Measurements from ENCODE around the gene TCF4.

TCF4 gene

DNA sequence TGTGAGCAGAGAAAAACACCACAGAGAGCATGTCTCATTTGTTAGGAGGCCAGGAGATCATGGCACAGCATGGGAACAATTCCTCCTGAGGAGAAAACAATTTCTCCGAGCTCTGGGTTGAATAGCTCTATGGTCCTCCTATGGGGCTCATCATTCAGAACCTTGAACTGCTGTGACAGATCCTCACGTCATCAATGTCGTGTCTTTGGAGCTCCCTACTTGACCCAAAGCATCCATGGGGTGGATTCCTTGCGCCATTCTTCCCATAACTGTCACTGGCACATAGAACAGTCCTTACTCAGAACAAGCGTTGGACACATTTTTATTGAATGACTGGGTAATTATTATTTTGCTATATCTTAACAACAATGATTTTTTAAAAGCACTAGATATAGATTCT, 15.8 kb upstream of the TCF4 start:
- H3K4me3 Mint-ChIP-seq: no peak overlapping the region
- no peak overlapping the region for H3K27ac Mint-ChIP-seq
- H3K4me1 Mint-ChIP-seq (ENCODE audit: low read depth): peaks cover 6% of the 10 kb centered on the region
- intact Hi-C loops (cut with micrococcal nuclease): no loop called here
- no peaks in the 10 kb centered on the region for H3K9me3 Mint-ChIP-seq
- H3K36me3 Mint-ChIP-seq (ENCODE audit: low read depth): no peaks in the 10 kb centered on the region
- H3K27me3 Mint-ChIP-seq: no peaks in the 10 kb centered on the region

DNA sequence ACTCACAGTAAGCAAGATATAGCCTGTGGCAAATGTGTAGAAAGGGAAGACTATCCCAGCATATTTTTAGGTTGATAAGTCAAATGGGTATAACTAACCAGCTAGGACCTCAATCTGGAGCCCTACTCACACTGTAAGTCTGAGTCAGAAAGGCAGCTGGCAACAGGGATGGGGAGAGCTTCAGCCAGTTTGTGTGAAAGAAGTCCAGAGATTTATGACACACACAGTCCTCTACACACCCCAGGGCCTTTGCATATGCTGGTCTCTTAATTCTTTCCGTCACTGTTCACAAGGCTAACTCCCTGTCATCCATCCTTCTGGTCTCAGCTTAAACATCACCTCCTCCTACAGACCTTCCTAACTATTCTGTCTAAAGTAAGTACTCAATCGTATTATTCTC, 5.9 kb upstream of the TCF4 start:
- Mint-ChIP-seq H3K9me3 (peaks cover 9% of the 10 kb centered on the region), H3K4me3 (no peak overlapping the region), H3K36me3 (ENCODE audit: low read depth) (no peaks in the 10 kb centered on the region), H3K27ac (no peak overlapping the region), H3K4me1 (ENCODE audit: low read depth) (peaks cover 14% of the 10 kb centered on the region), H3K27me3 (no peaks in the 10 kb centered on the region)
- intact Hi-C loops (cut with micrococcal nuclease): no loop called here

DNA sequence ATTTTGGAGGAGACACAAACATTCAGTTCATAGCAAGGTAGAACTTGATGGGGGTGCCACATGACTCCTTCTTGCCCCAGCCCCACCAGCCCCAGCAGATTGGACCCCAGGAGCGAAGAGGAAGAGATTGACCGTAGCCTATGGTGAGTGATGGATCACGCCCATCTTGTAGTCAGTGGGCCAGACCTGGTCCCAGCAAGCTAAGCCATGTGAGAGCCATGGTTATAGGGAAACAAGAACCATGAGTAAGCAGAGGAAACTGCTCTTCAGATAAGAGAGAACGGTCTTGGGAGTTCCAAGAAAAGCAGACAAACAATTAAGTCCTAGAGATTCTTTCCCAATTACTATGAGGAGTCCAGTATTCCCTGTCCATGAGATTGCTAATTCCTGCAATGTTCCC, 4.6 kb upstream of the TCF4 start:
- Mint-ChIP-seq H3K4me3 (no peak overlapping the region), H3K27ac (no peak overlapping the region), H3K9me3 (peaks cover 9% of the 10 kb centered on the region), H3K27me3 (no peaks in the 10 kb centered on the region), H3K4me1 (ENCODE audit: low read depth) (peaks cover 14% of the 10 kb centered on the region), H3K36me3 (ENCODE audit: low read depth) (peaks cover 7% of the 10 kb centered on the region)
- intact Hi-C loops (cut with micrococcal nuclease): no loop called here

DNA sequence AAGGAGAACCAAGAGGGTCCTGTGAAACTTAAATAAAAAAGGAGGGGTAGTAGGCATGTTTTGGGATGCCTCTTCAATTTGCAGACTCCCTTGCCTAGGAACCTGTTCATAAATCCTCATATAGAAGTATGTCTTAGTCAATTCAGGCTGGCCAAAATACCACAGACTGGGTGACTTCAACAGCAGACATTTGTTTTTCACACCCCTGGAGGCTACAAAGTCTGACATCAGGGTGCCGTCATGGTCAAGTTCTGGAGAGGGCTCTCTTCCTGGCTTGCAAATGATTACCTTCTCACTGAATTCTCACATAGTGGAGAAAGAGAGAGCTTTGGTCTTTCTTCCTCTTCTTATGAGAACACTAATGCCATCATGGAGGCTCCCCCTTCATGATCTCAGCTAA, 4.1 kb upstream of the TCF4 start:
- Mint-ChIP-seq H3K36me3 (ENCODE audit: low read depth) (peaks cover 7% of the 10 kb centered on the region), H3K27me3 (no peaks in the 10 kb centered on the region), H3K27ac (no peak overlapping the region), H3K4me1 (ENCODE audit: low read depth) (peaks cover 14% of the 10 kb centered on the region), H3K9me3 (peaks cover 6% of the 10 kb centered on the region), H3K4me3 (no peak overlapping the region)
- intact Hi-C loops (cut with micrococcal nuclease): no loop called here

DNA sequence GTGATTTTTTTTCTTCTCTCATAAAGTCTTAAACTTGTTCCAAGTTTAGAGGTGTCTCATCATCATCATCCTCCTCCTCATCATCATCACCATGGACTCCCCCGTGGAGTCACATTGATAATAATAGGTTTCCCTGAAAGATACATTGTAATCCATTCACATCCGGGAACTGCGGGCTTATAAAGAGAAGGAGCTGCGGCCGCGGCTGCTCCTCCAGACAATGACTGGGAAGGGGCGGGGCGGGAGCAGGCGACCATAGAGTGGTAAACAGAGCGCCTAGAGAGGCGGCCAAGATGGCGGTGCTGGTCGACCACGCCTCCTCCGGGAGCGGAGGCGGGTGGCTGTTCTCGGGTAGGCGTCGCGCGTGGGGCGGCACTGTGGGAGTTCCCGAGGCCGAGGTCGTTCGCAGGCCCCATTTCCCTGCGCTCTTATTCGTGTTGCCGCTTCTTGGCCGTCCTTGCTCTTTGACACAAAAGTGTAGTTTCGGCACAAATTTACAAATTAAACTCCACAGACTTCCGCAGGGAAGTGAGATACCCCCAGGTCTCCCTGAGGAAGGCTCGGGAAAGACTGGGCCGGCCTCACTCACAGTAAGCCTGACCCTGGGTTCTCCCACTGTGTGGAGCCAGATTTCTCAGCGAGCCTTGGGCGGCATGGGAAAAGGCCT, 1.8 kb upstream of the TCF4 start:
- no peaks in the 10 kb centered on the region for H3K27me3 Mint-ChIP-seq
- H3K4me3 Mint-ChIP-seq: peak overlapping the region; percentile 81
- H3K36me3 Mint-ChIP-seq (ENCODE audit: low read depth): peaks cover 15% of the 10 kb centered on the region
- no peaks in the 10 kb centered on the region for H3K9me3 Mint-ChIP-seq
- intact Hi-C loops (cut with micrococcal nuclease): loop anchor here (2.0 to 10.0 kb wide), 8 partner anchors 125 to 1045 kb away; partner anchors contain the start of gene TXNL1
- H3K27ac Mint-ChIP-seq: peak overlapping the region; percentile 86
- peaks cover 33% of the 10 kb centered on the region for H3K4me1 Mint-ChIP-seq (ENCODE audit: low read depth)

DNA sequence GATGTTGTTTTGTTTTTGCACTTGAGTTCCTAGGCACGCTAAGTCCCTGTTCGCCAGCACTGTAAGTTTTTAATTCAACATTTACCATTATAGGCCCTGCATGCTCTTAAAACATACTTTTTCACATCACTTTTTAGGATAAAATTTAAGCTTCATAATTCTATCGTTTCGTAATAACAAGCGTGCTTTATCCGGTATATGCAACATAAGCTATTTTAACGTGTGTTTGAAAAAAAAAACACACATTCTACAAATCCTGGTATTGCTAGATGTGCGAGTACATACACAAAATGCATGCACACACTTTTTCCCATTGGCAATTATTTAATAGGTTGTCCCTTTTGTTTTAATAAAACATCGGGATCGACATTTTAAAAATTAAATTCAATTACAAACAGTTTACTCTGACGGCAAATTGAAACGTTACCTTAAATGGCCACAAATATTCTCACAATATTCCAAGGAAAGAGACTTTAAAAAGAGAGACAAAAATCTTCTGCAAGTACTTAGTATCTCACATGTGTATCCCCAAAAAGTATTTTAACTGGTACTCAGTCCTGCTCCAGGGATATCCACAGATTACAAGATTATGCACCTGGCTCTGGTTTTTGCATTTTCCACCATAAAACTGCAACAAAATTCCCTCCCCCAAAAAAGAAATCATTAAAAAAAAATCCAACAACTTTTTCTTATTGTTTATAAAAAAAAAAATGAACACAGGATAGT, 1.0 kb upstream of the TCF4 start:
- Mint-ChIP-seq H3K36me3 (ENCODE audit: low read depth) (peaks cover 15% of the 10 kb centered on the region), H3K4me3 (peak overlapping the region; percentile 81), H3K27me3 (no peaks in the 10 kb centered on the region), H3K4me1 (ENCODE audit: low read depth) (peaks cover 33% of the 10 kb centered on the region), H3K9me3 (no peaks in the 10 kb centered on the region), H3K27ac (peak overlapping the region; percentile 86)
- intact Hi-C loops (cut with micrococcal nuclease): loop anchor here (2.0 to 10.0 kb wide), 8 partner anchors 124 to 1046 kb away; partner anchors contain the start of gene TXNL1

DNA sequence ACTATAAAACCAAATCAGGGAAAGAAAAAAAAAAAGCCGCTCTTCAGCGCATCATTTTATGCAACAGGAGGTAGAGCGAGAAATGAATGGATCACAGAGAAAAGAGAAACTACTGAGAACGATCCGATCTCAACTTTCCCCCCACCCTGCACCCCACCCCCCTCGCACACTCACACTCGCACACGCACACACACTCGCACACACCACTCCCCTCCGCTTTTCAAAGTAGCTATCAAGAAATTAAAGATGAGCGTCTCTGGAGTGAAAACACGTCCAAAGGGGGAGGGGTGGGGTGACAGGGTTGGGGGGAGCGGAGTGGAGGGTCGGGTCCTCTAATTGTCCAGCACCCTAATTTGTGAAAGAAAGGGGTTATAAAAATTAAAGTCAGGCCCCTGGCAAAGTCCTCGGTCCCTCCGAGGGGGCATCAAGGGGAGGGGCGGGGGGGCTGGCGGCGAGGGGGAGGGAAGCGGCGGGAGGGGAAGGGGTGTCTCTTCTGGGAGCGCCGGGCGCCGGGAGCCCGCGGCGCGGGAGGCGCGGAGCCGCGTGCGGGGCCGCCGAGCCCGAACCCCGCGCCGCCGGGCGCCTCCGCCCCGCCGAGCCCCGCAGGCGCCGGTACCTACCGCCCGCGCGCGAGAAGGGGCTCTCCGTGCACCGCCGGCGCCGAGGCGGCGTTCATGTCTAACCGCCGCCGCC, 428 bp downstream of the TCF4 start:
- Mint-ChIP-seq H3K36me3 (ENCODE audit: low read depth) (peaks cover 15% of the 10 kb centered on the region), H3K9me3 (no peaks in the 10 kb centered on the region), H3K27me3 (no peaks in the 10 kb centered on the region), H3K27ac (peak overlapping the region; percentile 86), H3K4me3 (peak overlapping the region; percentile 81), H3K4me1 (ENCODE audit: low read depth) (peaks cover 31% of the 10 kb centered on the region)
- intact Hi-C loops (cut with micrococcal nuclease): loop anchor here (2.0 to 10.0 kb wide), 8 partner anchors 123 to 1047 kb away; partner anchors contain the start of gene TXNL1

DNA sequence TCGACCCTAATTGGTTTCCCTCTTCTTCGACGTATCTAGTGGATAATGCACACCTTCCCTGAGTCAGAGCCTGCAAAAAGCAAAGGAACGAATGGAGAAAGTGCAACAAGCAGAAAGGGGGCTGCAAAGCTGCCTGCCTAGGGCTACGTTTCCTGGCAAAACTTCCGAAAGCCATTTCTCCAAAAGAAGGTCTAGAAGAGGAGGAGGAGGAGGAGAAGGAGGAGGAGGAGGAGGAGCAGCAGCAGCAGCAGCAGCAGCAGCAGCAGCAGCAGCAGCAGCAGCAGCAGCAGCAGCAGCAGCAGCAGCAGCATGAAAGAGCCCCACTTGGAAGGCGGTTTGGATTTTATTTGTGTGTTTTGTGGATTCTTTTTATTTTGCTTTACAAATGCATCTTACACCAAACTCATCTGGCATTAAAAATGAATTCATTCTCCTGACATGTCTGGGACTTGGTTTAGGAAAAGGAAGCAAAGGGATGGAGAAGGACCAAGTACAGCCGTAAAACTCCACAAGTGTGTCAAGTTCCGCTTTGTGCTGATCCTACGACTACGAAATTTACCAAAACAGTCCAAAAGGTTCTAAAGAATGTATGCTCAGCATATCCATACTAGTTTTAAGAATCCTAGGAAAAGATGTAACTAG, 2.0 kb downstream of the TCF4 start:
- peak overlapping the region; percentile 86 for H3K27ac Mint-ChIP-seq
- H3K4me3 Mint-ChIP-seq: peak overlapping the region; percentile 80
- H3K9me3 Mint-ChIP-seq: no peaks in the 10 kb centered on the region
- intact Hi-C loops (cut with micrococcal nuclease): loop anchor here (5.0 to 10.0 kb wide), 7 partner anchors 121 to 1049 kb away; partner anchors contain the start of gene TXNL1
- peaks cover 15% of the 10 kb centered on the region for H3K36me3 Mint-ChIP-seq (ENCODE audit: low read depth)
- H3K27me3 Mint-ChIP-seq: no peaks in the 10 kb centered on the region
- H3K4me1 Mint-ChIP-seq (ENCODE audit: low read depth): peaks cover 27% of the 10 kb centered on the region

DNA sequence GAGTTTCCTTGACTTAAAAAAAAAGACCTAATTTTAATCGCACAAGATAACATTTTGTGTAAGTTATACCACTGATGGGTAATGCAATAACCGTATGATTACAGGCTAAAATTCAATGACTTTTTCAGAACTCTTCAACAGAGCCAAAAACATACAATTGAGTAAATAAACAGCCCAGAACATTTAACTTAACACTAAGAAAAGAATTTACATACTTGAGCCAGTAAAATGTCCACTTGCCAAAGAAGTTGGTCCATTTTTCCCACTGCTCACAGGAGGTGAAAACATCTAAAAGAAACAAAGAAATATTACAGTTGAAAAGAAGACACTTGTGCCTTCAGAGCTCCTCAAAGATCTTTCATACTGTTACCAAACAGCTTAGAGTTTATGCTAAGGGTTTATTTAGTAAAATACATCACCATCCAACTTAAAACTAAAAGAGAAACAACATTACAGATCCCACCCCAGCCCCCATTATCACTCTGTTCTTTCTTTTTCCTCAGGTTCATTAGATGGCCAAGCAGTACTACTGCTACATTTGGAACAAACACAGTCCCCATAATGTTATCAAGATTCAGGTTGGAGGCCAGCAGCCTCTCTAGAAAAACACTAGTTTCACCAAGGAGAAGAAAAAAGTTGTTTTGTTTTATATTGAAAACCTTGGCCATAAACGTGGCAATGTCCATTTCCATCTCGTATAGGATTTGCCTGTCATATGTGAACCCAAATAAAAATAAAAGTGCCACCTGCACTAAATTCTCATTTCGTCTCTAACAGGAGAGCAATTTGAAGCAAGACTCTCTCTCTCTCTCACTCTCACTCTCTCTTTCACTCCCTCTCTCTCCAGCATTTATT, 2.7 kb downstream of the TCF4 start:
- Mint-ChIP-seq H3K4me3 (peak overlapping the region; percentile 50), H3K27me3 (no peaks in the 10 kb centered on the region), H3K36me3 (ENCODE audit: low read depth) (peaks cover 15% of the 10 kb centered on the region), H3K4me1 (ENCODE audit: low read depth) (peaks cover 27% of the 10 kb centered on the region), H3K9me3 (no peaks in the 10 kb centered on the region), H3K27ac (peak overlapping the region; percentile 86)
- intact Hi-C loops (cut with micrococcal nuclease): loop anchor here (5.0 to 10.0 kb wide), 7 partner anchors 120 to 1050 kb away; partner anchors contain the start of gene TXNL1

DNA sequence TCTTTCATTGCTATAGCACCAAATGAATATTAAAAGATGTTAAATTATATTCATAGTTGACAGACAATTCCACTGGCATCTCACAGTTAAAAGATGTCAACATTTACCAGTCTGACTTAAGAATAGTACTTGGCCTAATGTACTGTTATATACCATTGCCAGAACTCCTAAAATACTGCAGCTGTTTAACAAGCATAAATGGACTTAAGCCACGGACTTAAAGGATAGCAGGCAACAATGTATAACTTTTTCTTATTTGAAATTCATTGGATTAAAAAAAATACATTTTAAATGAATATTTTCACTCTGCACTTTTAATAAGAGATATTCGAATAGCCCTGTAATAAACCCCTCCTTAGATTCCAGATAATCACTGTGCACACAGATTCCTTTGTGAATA, 3.8 kb downstream of the TCF4 start:
- H3K9me3 Mint-ChIP-seq: no peaks in the 10 kb centered on the region
- intact Hi-C loops (cut with micrococcal nuclease): loop anchor here (5.0 to 10.0 kb wide), 6 partner anchors 119 to 1051 kb away; partner anchors contain the start of gene TXNL1
- H3K4me1 Mint-ChIP-seq (ENCODE audit: low read depth): peaks cover 19% of the 10 kb centered on the region
- H3K27me3 Mint-ChIP-seq: no peaks in the 10 kb centered on the region
- H3K4me3 Mint-ChIP-seq: no peak overlapping the region
- H3K36me3 Mint-ChIP-seq (ENCODE audit: low read depth): peaks cover 15% of the 10 kb centered on the region
- H3K27ac Mint-ChIP-seq: no peak overlapping the region

DNA sequence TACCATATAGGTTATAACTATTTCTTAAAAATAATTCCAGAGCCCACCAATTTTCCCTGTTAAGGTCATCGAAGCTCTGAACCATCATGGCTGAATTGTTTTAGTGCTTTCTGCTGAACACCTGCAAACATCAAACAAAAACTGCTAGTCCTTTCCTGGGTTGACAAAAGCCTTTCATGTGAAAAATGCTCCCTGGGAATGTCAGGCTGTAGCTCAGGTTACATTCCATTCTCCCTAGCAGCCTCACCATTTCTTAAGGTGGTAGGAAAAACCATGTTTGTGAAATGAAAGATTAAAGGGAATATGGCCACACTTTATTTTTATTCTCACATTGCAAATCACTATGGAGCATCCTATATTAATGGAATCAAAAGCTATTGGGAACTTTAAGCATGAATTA, 5.7 kb downstream of the TCF4 start:
- no peak overlapping the region for H3K4me3 Mint-ChIP-seq
- no peaks in the 10 kb centered on the region for H3K9me3 Mint-ChIP-seq
- intact Hi-C loops (cut with micrococcal nuclease): loop anchor here (5.0 to 10.0 kb wide), 6 partner anchors 118 to 1052 kb away; partner anchors contain the start of gene TXNL1

DNA sequence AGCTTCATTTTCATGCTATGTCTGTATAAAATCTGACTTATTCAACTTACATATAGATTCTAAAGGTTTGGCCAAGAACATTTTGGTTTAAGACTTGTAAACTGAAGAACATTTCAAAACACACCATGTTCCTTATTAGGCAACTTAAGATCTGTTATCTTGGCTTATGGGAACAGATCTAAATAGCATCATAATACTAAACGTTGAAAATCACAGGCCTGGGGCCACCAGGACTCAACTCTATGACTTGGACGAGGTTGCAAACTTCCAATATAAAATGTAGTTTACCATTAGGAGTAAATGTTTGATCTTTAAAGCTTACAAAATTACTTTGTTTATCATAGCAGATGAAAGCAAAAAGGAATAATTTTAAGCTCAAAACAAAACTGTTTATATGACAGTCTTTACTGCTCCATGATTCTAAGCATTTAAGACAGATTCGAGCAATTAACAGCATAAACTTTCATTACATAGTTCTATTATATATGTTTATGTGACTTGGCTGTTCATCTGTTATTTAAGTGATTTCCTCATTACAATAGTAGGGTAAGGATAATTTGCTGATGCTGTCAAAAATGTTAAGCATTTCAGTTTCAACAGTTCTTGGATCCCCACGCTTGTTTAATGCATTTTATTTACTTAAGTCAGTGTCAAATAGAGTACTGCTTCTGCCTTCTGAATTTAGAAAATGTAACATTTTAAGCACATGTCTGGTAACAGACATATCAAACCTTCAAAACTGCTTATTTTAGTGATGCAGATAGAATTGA, 8.3 kb downstream of the TCF4 start:
- Mint-ChIP-seq H3K27me3 (no peaks in the 10 kb centered on the region), H3K4me1 (ENCODE audit: low read depth) (peaks cover 13% of the 10 kb centered on the region), H3K9me3 (no peaks in the 10 kb centered on the region), H3K4me3 (no peak overlapping the region), H3K36me3 (ENCODE audit: low read depth) (no peaks in the 10 kb centered on the region), H3K27ac (no peak overlapping the region)
- intact Hi-C loops (cut with micrococcal nuclease): loop anchor here (5.0 to 10.0 kb wide), 6 partner anchors 115 to 1055 kb away; partner anchors contain the start of gene TXNL1

More for the DNA sequence above, 5.7 kb downstream of the TCF4 start:
- Mint-ChIP-seq H3K27ac (no peak overlapping the region), H3K27me3 (no peaks in the 10 kb centered on the region), H3K36me3 (ENCODE audit: low read depth) (peaks cover 7% of the 10 kb centered on the region), H3K4me1 (ENCODE audit: low read depth) (peaks cover 19% of the 10 kb centered on the region)

Measured in dendritic cell treated with granulocyte-macrophage colony-stimulating factor and Interleukin-4, amounts not matched to agents 40 ng/mL and 50 ng/mL, for 4 days (primary cell).